ENCODE data around the gene PGBD5. TPM values are rescaled to one million over a fixed set of nuclear protein-coding genes. Genes with fewer than 3 reads are reported as not detected.

The PGBD5 gene
- total RNA-seq, 1 experiment from 2014 or later: not detected

DNA sequence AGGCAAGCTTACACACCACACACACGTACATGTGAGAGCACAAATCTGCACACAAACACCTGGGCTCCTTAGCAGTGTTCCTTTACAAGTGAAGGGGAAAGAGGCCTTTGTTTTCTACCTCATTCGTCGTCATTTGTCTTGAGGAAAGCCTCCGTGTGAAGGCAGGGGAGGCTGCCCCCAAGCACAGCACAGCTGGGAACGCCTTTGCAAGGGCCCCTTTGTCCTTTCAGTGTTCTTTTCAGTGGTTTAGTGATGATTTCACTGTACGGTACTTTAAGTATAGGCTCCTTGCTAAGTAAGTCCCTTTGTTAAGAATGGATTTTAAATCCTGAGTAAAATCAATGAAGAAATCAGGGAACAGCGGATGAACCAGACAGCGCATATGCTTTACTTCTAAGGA is 94.1 kb downstream of the PGBD5 start:
- H3K9me3 ChIP-seq: no peaks in the 10 kb centered on the region
- H3K27me3 ChIP-seq: no peaks in the 10 kb centered on the region
- DNase-seq: no peak
- no peaks in the 10 kb centered on the region for H3K36me3 ChIP-seq
- H3K4me3 ChIP-seq: no peak overlapping the region

DNA sequence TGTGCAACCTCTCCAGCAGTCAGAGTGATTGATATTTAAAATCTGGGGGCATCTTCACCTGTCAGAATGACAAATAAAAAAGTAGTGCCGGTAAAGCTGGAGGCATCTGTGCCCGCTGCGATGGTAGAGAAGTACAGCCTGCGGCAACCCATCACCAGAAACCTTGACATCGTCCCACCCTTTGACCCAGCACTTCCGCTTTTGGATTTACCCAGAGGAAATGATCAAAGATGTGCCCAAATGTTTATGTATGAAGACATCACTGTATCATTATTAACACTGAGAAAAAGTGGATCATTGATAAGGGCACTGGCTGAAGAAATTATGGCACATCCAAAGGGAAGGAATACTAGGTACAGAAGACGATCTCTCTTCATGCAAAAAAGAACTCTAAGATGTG is 96.0 kb downstream of the PGBD5 start:
- no peak overlapping the region for H3K4me3 ChIP-seq
- H3K36me3 ChIP-seq: no peaks in the 10 kb centered on the region
- H3K9me3 ChIP-seq: no peaks in the 10 kb centered on the region
- no peak for DNase-seq
- no peaks in the 10 kb centered on the region for H3K27me3 ChIP-seq

DNA sequence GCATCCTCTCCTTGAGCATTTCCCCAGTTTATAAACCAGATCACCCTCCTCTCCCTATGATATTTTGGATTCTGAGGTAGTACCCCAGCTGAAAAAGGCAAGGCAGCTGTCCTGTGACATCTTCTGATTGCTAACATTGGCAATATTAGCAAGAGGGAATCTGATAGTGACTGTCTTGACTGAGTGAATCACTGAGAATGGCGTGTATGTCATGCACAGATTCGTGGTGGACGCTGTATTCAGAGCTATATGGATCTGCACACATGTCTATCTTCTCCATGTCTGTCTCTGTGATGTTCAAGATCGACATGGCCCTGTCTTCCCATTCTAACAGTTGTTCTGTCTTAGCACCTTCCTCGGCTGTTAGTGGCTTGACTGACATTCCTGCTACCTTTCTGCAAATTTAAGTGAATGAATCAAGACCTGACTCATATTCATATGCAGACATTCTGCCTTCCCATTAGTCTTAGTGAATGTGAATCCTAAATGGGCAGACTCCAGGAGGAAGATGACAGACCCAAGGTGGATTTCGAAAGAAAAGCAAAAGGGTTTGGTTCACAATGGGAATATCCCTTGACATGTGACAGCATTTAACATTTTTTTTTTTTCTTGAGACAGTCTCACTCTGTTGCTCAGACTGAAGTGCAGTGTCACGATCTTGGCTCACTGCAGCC is 97.7 kb downstream of the PGBD5 start:
- DNase-seq: no peak
- H3K9me3 ChIP-seq: no peaks in the 10 kb centered on the region
- H3K4me3 ChIP-seq: no peak overlapping the region
- no peaks in the 10 kb centered on the region for H3K27me3 ChIP-seq
- H3K36me3 ChIP-seq: no peaks in the 10 kb centered on the region

GRCh38 chr1:230327892-230328284 is 98.2 kb downstream of the PGBD5 start:
- H3K9me3 ChIP-seq: no peaks in the 10 kb centered on the region
- no peaks in the 10 kb centered on the region for H3K27me3 ChIP-seq
- no peak for DNase-seq
- H3K36me3 ChIP-seq: no peaks in the 10 kb centered on the region
- no peak overlapping the region for H3K4me3 ChIP-seq

DNA sequence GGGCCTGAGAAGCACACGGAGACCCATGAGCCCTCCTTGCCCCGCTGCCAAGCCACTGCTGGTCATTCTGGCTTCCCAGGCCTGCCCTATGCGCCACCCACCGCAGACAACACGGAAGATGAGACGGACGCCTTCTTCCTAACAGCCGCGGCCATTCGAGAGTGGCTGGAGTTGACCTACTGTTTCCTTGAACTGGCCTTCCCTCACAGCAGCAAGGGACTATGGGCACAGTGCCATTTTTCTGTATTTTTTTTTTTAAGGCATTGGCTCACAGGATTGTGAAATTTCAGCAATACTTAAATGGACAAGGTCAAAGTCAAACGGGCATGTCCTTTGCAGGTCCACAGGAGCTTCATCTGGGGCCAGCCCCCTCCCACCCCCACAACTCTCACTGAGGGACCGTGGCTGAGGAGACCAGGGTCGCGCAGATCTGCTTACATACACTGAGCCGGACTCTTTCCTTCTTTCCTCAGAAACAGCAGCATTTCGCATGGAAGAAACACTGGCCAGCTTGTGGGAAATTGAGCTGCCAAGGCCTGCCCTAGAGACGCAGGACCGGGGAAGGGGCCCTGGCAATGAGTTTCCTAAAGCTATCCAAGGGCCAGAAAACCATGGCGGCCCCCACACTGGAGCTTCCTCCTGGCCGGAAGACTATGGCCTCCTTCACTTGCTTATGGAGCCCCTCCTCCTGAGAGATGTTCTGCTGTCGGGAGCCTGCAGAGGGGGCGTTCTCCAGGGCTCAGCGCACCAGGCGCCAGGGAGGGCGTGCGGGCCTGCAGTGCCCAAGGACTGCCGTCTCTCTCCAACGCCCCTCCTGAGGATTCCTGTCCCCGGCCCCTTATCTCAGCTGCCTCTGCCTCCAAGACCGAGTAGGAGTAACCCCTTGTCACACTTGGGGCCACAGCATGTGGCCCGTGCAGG is 98.9 kb downstream of the PGBD5 start:
- H3K27me3 ChIP-seq: no peaks in the 10 kb centered on the region
- H3K36me3 ChIP-seq: no peaks in the 10 kb centered on the region
- H3K4me3 ChIP-seq: no peak overlapping the region
- DNase-seq: no peak
- H3K9me3 ChIP-seq: no peaks in the 10 kb centered on the region

DNA sequence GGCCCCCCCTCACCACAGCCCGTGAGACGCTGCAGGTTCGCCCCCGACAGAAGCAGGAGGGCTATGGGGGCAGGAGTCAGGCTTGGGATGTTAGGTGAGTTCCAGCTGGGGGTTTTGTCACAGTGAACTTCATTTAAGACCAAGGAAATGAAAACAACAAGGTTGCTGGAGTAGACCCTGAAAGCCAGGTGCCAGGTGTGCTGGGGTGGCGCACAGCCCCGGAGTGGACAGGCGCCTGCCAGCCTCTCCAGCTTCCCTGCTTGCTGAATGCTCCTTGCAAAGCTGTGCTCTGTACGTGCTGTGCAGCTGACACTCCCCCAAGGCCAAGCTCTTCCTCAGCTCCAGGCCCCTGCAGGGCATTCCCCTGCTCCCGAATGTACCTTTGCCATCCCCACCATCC is 102.4 kb downstream of the PGBD5 start:
- Histone ChIP-seq H3K9me3 (no peaks in the 10 kb centered on the region), H3K4me3 (no peak overlapping the region), H3K27me3 (no peaks in the 10 kb centered on the region), H3K36me3 (no peaks in the 10 kb centered on the region)
- DNase-seq: no peak

- Histone ChIP-seq H3K4me3 (no peak overlapping the region), H3K27me3 (no peaks in the 10 kb centered on the region), H3K36me3 (no peaks in the 10 kb centered on the region), H3K9me3 (no peaks in the 10 kb centered on the region)
- DNase-seq: no peak
Observed at GRCh38 chr1:230322967-230323547, 103.1 kb downstream of the PGBD5 start.

GRCh38 chr1:230322421-230322756 is 103.7 kb downstream of the PGBD5 start:
- no peak for DNase-seq
- no peak overlapping the region for H3K4me3 ChIP-seq
- H3K9me3 ChIP-seq: no peaks in the 10 kb centered on the region
- no peaks in the 10 kb centered on the region for H3K27me3 ChIP-seq
- no peaks in the 10 kb centered on the region for H3K36me3 ChIP-seq

DNA sequence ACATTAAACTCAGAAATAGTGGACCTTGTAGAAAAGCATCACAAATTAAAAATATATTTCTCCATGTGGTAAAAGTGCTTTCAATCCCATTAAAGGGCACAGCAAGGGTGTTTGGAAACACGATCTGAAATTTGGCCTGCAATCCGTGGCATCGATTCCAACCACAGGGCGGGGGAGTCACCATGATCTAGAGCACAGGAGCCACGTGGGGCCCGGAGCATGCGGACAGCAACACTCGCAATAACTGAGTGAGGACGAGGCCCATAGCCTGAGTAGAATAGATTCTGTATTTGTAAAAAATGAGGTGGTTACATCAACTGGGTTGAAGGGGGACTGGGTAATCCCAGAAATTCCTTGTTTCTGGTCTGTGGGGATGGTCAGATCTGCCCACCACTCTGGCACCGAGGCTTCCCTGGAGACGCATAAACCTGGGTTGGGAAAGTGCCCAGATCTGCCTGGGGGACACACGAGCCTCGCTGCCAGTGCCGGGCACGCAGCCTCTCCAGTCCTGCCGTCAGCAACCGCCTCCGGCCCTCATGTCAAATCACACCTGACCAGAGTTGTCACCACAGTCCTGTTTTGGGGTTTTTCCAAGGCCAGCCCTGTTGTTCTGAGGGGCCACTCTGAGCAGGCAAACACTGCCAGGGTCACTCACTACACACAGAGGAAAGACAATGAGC is 104.3 kb downstream of the PGBD5 start:
- no peaks in the 10 kb centered on the region for H3K9me3 ChIP-seq
- no peak for DNase-seq
- no peak overlapping the region for H3K4me3 ChIP-seq
- no peaks in the 10 kb centered on the region for H3K36me3 ChIP-seq
- H3K27me3 ChIP-seq: no peaks in the 10 kb centered on the region

DNA sequence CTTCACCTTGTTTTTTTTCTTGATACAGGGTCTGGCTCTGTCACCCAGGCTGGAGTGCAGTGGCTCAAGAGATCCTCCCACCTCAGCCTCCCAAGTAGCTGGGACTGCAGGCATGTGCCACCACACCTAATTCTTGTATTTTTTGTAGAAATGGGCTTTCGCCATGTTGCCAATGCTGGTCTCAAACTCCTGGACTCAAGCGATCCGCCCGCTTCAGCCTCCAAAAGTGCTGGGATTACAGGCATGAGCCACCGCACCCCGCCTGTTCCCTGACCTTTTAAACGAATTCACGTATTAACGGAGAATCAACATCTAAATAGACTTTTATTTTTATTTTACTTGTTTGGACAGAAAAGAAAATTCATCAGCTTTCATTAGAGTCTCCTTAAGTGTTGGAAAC is 104.8 kb downstream of the PGBD5 start:
- Histone ChIP-seq H3K27me3 (no peaks in the 10 kb centered on the region), H3K9me3 (no peaks in the 10 kb centered on the region), H3K36me3 (no peaks in the 10 kb centered on the region), H3K4me3 (no peak overlapping the region)
- no peak for DNase-seq

- Histone ChIP-seq H3K27me3 (no peaks in the 10 kb centered on the region), H3K4me3 (no peak overlapping the region), H3K36me3 (no peaks in the 10 kb centered on the region), H3K9me3 (no peaks in the 10 kb centered on the region)
- DNase-seq: no peak
Observed at GRCh38 chr1:230320804-230321203, 105.3 kb downstream of the PGBD5 start.

DNA sequence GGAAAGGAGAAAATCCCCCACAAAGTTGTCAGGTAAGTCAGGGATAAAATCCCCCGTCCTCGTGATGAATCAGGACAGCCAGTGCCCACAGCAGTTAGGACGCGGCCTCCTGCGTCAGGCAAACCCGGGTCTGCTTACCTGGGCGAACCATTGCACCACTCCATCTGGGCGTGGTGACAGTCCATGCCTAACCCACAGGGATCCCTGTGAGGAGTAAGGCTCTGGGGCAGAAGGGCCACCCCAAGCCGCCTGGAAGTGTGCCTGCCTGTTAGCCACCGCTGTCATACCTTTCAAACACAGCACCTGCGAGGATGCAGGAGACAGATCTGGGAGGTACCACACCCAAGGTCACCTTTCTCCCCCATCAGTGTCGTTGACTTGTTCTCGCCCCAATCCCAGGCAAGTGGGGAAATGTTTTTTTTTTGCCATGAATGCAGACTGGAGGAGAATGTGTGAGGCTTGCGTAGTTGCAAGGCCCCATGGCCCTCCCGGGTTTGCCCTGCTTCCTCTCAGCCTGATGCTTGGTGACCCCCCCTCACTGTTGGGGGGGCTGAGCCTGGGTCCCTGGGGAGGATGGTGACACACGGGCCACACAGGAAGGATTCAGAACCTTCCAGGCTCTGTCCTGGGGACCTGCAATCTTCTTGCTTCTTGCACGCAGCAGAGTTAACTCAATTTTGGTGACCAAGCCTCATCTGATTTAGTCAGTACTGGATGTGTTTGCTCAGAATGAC is 107.0 kb downstream of the PGBD5 start:
- Histone ChIP-seq H3K27me3 (no peaks in the 10 kb centered on the region), H3K9me3 (no peaks in the 10 kb centered on the region), H3K36me3 (no peaks in the 10 kb centered on the region), H3K4me3 (no peak overlapping the region)
- DNase-seq: no peak

DNA sequence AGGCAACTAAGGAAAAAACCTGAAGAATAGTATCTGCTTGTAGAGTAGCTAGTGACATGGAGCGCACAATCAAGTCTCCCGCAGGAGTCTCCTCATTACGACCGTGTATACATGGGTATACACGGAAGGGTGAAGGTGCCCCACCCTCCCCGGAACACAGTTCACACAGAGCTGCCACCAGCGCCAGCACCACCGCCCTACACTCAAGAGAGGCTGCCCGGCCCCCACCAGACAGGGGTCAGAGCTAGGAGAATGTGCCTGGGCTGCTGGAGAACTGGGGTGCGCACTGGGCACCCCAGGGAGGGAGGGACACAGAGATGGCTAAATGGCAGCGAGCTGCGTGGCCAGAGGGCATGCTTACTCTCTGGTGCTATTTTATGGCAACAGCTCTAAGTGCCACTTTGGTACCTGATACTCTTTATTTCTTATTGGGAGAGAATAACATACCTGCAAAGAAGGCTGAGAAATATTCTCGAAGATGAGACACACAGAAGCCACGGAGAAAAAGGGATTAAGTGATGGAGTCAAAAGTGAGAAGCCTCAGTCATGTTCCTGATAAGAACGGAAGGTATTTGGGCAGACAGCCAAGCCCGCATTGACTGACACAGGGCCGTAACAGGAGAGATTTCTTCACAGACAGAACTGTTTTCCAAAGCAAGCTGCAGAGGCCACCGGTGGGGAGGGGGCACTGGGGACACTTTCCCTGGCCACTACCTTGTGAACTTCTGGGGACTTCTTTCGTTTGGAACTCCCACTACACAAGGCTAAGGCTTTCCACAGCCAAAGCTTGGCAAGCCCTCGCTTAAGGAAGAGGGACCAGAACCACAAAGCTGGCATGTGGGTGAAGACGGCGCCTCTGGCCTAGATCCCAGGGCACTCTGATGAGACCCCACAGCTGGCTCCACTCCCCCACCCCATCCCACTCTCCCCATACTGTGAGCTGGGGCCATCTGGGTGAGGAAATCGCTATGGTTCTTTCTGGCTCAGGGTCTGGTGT is 108.0 kb downstream of the PGBD5 start:
- H3K36me3 ChIP-seq: no peaks in the 10 kb centered on the region
- no peak overlapping the region for H3K4me3 ChIP-seq
- DNase-seq: no peak
- H3K9me3 ChIP-seq: no peaks in the 10 kb centered on the region
- H3K27me3 ChIP-seq: no peaks in the 10 kb centered on the region

DNA sequence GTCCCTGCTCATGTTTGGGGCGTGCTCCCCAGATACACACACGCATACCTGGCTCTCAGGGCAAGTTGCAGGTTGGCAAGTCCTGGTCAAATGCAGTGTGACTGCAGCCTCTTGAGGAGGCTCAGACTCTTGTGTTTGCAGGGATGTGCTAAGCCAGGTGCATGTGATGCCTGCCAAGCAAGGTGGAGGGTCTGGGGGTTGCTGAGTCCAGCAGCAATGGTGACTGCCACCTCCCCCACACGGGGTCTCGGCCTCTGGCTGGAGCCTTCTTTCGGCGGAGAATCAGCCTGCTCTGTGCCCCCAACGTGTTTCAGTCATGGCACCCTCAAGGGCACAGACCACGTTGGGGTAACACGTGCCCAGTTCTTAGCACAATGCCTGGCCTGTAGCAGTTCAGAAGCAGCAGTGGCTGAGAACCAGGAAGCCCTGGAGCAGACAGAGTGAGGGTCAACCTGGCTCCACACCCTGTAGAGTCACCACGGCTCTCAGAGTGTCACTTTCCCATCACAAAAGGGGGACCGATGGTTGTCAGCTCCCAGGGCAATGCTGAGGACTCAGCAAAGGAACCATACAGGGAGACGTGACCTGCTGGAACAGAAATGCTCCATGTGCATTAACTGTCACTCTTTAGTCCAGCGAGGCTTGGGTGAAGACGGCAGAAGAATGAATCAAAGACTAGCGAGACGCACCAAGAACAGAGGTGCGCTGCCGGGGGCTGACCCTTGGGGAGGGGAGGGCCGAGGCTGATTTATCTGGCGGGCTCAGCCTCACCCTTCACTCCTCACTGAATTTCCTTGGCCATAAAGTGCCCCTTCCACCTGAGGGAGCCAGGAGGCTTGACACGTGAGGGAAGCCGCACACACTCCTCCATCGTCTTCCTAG is 109.0 kb downstream of the PGBD5 start:
- no peaks in the 10 kb centered on the region for H3K36me3 ChIP-seq
- DNase-seq: no peak
- H3K27me3 ChIP-seq: no peaks in the 10 kb centered on the region; the same call in 1 of the 2 replicates
- H3K9me3 ChIP-seq: no peaks in the 10 kb centered on the region
- no peak overlapping the region for H3K4me3 ChIP-seq

DNA sequence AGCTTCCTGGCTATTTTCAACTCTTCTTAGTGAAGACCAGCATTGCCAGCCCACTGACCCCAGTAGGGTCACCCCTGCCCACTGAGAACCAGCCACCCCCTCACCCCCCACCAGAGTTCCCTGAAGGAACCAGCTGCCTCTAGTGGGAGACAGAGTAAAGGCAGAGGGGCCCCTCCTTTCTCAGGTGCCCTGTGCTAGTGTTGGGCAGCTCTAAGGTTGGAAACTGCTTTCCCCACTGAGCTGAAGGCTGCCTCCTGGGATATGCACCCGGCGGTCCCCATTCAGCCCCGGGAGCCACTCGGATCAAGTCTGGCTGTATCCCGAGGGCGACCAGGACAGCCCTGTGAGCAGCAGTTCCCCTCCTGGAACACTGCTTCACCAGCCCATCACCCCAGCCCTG is 111.0 kb downstream of the PGBD5 start:
- no peak for DNase-seq
- H3K9me3 ChIP-seq: no peaks in the 10 kb centered on the region
- H3K4me3 ChIP-seq: no peak overlapping the region
- H3K27me3 ChIP-seq: no peaks in the 10 kb centered on the region; the same call in 1 of the 2 replicates
- H3K36me3 ChIP-seq: no peaks in the 10 kb centered on the region
